NCI-H748 (cell line): ENCODE data around the gene LINGO3.

Source experiments
- DNase-seq: peaks from one replicate; lab custom pipeline; 2025; ENCODE audit not compliant: unreplicated experiment; lab: John Stamatoyannopoulos, UW

Gene LINGO3

GRCh38 chr19:2266183-2266993 lies 41.6 kb downstream of the LINGO3 start:
- DNase-seq: no peak

- peak; percentile 13 for DNase-seq
Observed at GRCh38 chr19:2261438-2262172, 46.3 kb downstream of the LINGO3 start.

- no peak for DNase-seq
Observed at GRCh38 chr19:2260341-2260805, 47.6 kb downstream of the LINGO3 start.

GRCh38 chr19:2259336-2259735 lies 48.6 kb downstream of the LINGO3 start:
- DNase-seq: no peak
